SU-DHL-6 (cell line): Measurements from ENCODE around the gene ANKRD13D.

Source experiments
- CTCF ChIP-seq: fragments of 200-600 bp; sonication (generic); IDR thresholded peaks from one replicate; pipeline ENCODE4 v1.5.1; 2017; ENCODE audit warnings: antibody characterized with exemption, mild to moderate bottlenecking, low read length, moderate library complexity; ENCODE audit not compliant: insufficient read depth, poor library complexity, severe bottlenecking
- EZH2phosphoT487 ChIP-seq: fragments of 200-600 bp; sonication (generic), shearing (Covaris generic); conservative IDR thresholded peaks from 2 replicates; pipeline ENCODE4 v1.6.1; 2018; ENCODE audit warnings: mild to moderate bottlenecking, antibody characterized with exemption, low read length, moderate library complexity, mixed read lengths

GRCh38 chr11:67271205-67271540, 17.9 kb upstream of the ANKRD13D start:
- TF ChIP-seq CTCF: no peak
- TF ChIP-seq EZH2phosphoT487: no peak
